22Rv1 (cell line): ENCODE results near the gene ALLC.
"Not testable (repeated sequence)": the region's sequence is repeated elsewhere in the genome, so short reads cannot be mapped to it uniquely, and the experiment has no call there.

Source experiments
- H3K27ac ChIP-seq: fragments of 450-650 bp; 2 replicates; pipeline ENCODE4 v1.5.1; 2017
- CTCF ChIP-seq: fragments of 450-650 bp; IDR thresholded peaks from 2 replicates; pipeline ENCODE4 v1.5.1; 2017; ENCODE audit warnings: mild to moderate bottlenecking
- ZFX ChIP-seq: fragments of 450-650 bp; IDR thresholded peaks from 2 replicates; pipeline ENCODE4 v1.6.1; 2017; ENCODE audit warnings: antibody characterized with exemption, borderline replicate concordance

ALLC gene

DNA sequence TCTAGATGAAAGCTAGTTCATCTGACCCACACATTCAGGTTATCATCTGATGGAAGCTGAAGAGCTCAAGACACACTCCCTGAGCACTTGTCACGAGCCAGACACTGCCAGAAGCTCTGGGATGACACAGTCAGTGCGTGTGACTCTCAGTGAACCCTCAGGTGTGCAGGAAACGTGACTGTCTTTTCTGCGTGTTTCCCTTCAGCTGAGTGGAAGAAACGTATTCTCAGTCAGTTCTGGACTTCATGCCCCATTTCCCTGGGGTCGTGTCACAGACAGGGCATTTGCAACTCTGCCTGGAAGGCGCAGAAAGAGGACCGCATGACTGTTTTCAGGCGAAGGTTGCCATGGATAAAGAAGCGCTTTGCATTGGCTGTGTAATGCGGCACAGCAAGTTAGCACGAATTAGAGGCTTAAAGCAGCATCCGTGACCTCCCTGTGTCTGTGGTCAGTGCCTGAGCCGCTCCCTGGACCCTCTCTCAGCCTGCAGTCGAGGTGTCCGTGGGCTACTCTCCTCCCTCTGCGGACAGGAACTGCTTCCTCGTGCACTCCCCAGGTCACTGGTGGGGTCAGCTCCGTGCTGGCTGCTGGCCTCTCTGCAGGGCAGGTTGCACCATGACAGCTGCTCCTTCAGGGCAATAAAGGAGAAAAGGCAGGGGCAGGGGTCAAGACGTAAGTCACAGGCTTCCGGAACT is 3.3 kb upstream of the ALLC start:
- TF ChIP-seq CTCF (no peak), ZFX (no peak)
- H3K27ac ChIP-seq = no peak overlapping the region

- TF ChIP-seq CTCF (no peak), ZFX (no peak)
- H3K27ac ChIP-seq = no peak overlapping the region
Measured at GRCh38 chr2:3655871-3656761, 1.9 kb upstream of the ALLC start.

- TF ChIP-seq CTCF (no peak), ZFX (no peak)
- no peak overlapping the region for H3K27ac ChIP-seq
Measured at GRCh38 chr2:3656762-3657721, 958 bp upstream of the ALLC start.

- TF ChIP-seq ZFX = no peak
- TF ChIP-seq CTCF = no peak
- no peak overlapping the region for H3K27ac ChIP-seq
Measured at GRCh38 chr2:3659447-3660432, 1.7 kb downstream of the ALLC start.

DNA sequence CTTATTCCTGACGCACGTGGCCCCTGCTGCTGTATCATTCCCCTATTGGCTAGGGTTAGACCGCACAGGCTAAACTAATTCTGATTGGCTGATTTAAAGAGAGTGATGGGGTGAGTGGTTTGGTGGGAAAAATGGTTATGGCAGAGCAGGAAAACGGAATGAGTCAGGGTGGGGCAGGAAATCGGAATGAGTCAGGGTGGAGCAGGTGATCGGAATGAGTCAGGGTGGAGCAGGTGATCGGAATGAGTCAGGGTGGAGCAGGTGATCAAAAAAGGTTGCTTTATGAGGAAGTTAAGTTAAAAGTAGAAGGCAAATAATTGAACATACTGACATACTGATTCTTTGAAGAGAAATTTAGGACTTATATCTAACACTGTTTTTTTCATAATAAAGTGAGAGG is 2.6 kb downstream of the ALLC start:
- not testable (repeated sequence) for H3K27ac ChIP-seq

DNA sequence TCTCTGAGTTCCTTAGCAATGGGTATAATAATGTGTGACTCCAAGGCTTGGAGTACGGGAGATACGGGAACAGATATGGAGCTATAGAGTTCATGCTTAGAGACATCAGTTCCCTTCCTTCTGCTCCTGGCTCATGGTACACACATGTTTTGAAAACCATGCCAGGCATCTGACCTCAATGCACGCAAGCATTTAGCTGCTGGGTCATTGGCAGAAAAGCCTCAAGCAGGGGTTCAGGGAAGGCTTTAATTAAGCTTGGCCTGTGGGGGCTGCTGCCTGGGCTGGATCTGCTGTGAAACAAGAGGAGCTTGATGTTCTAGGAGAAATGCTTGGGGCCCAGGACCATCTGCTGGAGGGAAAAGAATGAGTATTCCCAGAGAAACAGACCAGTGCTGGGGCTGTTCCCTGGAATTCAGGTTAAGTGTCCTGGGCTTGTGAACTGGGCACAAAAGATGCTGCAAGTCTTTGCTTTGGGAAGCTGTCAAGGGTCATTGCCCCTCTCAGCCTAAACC is 3.2 kb downstream of the ALLC start:
- no peak overlapping the region for H3K27ac ChIP-seq
- TF ChIP-seq ZFX (no peak), CTCF (no peak)
